Neural cell (in vitro differentiated cells): ENCODE measurements around the gene PTPRN2.

Experiments
- CTCF ChIP-seq: fragments of 450-650 bp; IDR thresholded peaks from 2 replicates; pipeline ENCODE4 v1.5.1; 2014; ENCODE audit warnings: antibody characterized with exemption, mild to moderate bottlenecking, moderate library complexity; ENCODE audit not compliant: poor library complexity, severe bottlenecking
- EZH2 ChIP-seq: fragments of 200-600, 300-800 bp; shearing (Covaris generic), sonication (generic); IDR thresholded peaks from 2 replicates; pipeline ENCODE4 v1.6.1; 2014; ENCODE audit warnings: antibody characterized with exemption, low read length, borderline replicate concordance, mild to moderate bottlenecking; ENCODE audit not compliant: insufficient read depth, poor library complexity, severe bottlenecking
- POLR2AphosphoS5 ChIP-seq: IDR thresholded peaks from 2 replicates; pipeline ENCODE4 v1.6.1; 2012
- REST ChIP-seq: IDR thresholded peaks from 2 replicates; pipeline ENCODE4 v1.6.1; 2012; ENCODE audit warnings: borderline replicate concordance
- SMC3 ChIP-seq: fragments of 450-650 bp; conservative IDR thresholded peaks from 2 replicates; pipeline ENCODE4 v1.6.1; 2014; ENCODE audit warnings: antibody characterized with exemption, mild to moderate bottlenecking, moderate library complexity; ENCODE audit not compliant: poor library complexity
- TAF1 ChIP-seq: IDR thresholded peaks from 2 replicates; pipeline ENCODE4 v1.6.1; 2012; ENCODE audit warnings: low read depth

- TF ChIP-seq EZH2 = no peak
- no peak for TF ChIP-seq CTCF
- no peak for TF ChIP-seq POLR2AphosphoS5
- no peak for TF ChIP-seq SMC3
- TF ChIP-seq TAF1 = no peak
- TF ChIP-seq REST = no peak
Measured at GRCh38 chr7:158555034-158555520, 32.5 kb downstream of the PTPRN2 start.
